ENCODE results near the gene GTF2A1L. TPM values are rescaled to one million over a fixed set of nuclear protein-coding genes. Genes with fewer than 3 reads are reported as not detected.

Gene GTF2A1L
- total and polyA plus RNA-seq, 2 experiments from 2014 or later: 0.65 to 0.94 TPM

- TF ChIP-seq REST (IDR thresholded peaks at IDR 0.05; ENCODE audit: unreplicated experiment) (no peak), CTCF (conservative IDR thresholded peaks at IDR 0.05; ENCODE audit: low read depth in 2 of 2) (no peak), ZNF114 (CRISPR knock-in tag; IDR thresholded peaks at IDR 0.05) (no peak), ZNF331 (CRISPR knock-in tag; IDR thresholded peaks at IDR 0.05; ENCODE audit: low read depth) (no peak), EZH2 (IDR thresholded peaks at IDR 0.05; ENCODE audit: low read depth, unreplicated experiment) (no peak), NANOG (IDR thresholded peaks at IDR 0.05; ENCODE audit: borderline replicate concordance) (no peak), ZNF462 (CRISPR knock-in tag; IDR thresholded peaks at IDR 0.05) (no peak), STAT1 (IDR thresholded peaks at IDR 0.05; ENCODE audit: unreplicated experiment) (no peak), CREB1 (CRISPR knock-in tag; IDR thresholded peaks at IDR 0.05; ENCODE audit: low read depth) (no peak), POLR2AphosphoS5 (IDR thresholded peaks at IDR 0.05; ENCODE audit: low read depth) (no peak), JUNB (IDR thresholded peaks at IDR 0.05; ENCODE audit: unreplicated experiment) (no peak), EZH2phosphoT487 (IDR thresholded peaks at IDR 0.05; ENCODE audit: unreplicated experiment) (no peak)
- no peaks in the 10 kb centered on the region for H3K9me3 Mint-ChIP-seq
- Histone ChIP-seq H3K79me2 (replicated peaks; ENCODE audit: insufficient read depth) (no peaks in the 10 kb centered on the region), H3K27ac (ENCODE audit: low read depth) (no peak overlapping the region), H2AFZ (no peak overlapping the region), H3K4me1 (ENCODE audit: insufficient read depth) (no peaks in the 10 kb centered on the region), H3K4me3 (no peak overlapping the region), H3K27me3 (ENCODE audit: insufficient read depth) (no peaks in the 10 kb centered on the region), H4K20me1 (replicated peaks; ENCODE audit: insufficient read depth) (no peaks in the 10 kb centered on the region), H3K36me3 (ENCODE audit: insufficient read depth) (no peaks in the 10 kb centered on the region), H3K4me2 (no peak overlapping the region), H3F3A (replicated peaks; ENCODE audit: low read depth) (no peaks in the 10 kb centered on the region), H3K9me2 (ENCODE audit: insufficient read depth) (peaks cover 6% of the 10 kb centered on the region; the same call in 1 of the 2 replicates)
- no peak for DNase-seq (ENCODE audit: low spot score)
- no peaks in the 10 kb centered on the region for H3K27me3 Mint-ChIP-seq (ENCODE audit: insufficient read depth, low read depth, poor library complexity)
- H3K4me1 Mint-ChIP-seq: no peaks in the 10 kb centered on the region
- ATAC-seq: no peak
- H3K27ac Mint-ChIP-seq: no peak overlapping the region
- H3K36me3 Mint-ChIP-seq (ENCODE audit: low read depth): no peaks in the 10 kb centered on the region
- no peak overlapping the region for H3K4me3 Mint-ChIP-seq
Measured at GRCh38 chr2:48633143-48633542, 15.5 kb downstream of the GTF2A1L start.
